Loucy (cell line): ENCODE results near the gene NEDD4.
"Not testable (repeated sequence)": the region's sequence is repeated elsewhere in the genome, so short reads cannot be mapped to it uniquely, and the experiment has no call there.

ENCODE experiments used
- H2AFZ ChIP-seq: fragments of 200-600 bp; sonication (generic); 2 replicates; pipeline ENCODE4 v1.6.0; 2016; ENCODE audit warnings: antibody characterized with exemption, mild to moderate bottlenecking, low read length, moderate library complexity
- H3F3A ChIP-seq: fragments of 200-600 bp; 2 replicates; pipeline ENCODE4 v1.6.0; 2016; ENCODE audit warnings: antibody characterized with exemption, low read depth, mild to moderate bottlenecking
- H3K27me3 ChIP-seq: fragments of 200-600 bp; sonication (generic); 2 replicates; pipeline ENCODE4 v1.6.1; 2014; ENCODE audit warnings: low read length, mild to moderate bottlenecking; ENCODE audit not compliant: insufficient read depth, poor library complexity, severe bottlenecking
- H3K36me3 ChIP-seq: fragments of 200-600 bp; sonication (generic); 2 replicates; pipeline ENCODE4 v1.6.1; 2016; ENCODE audit warnings: low read length; ENCODE audit not compliant: insufficient read depth
- H3K4me1 ChIP-seq: fragments of 200-600 bp; sonication (generic); 2 replicates; pipeline ENCODE4 v1.5.1; 2014; ENCODE audit warnings: low read length, mild to moderate bottlenecking; ENCODE audit not compliant: insufficient read depth, poor library complexity, severe bottlenecking
- H3K4me2 ChIP-seq: fragments of 200-600 bp; sonication (generic); 2 replicates; pipeline ENCODE4 v1.6.0; 2014; ENCODE audit warnings: antibody characterized with exemption, low read length, low read depth, mild to moderate bottlenecking; ENCODE audit not compliant: poor library complexity, severe bottlenecking
- H3K4me3 ChIP-seq: fragments of 200-600 bp; sonication (generic); 2 replicates; pipeline ENCODE4 v1.5.1; 2014; ENCODE audit warnings: low read length, mild to moderate bottlenecking, mixed read lengths; ENCODE audit not compliant: poor library complexity, severe bottlenecking
- H3K79me2 ChIP-seq: fragments of 200-600 bp; sonication (generic); 2 replicates; pipeline ENCODE4 v1.6.1; 2014; ENCODE audit warnings: low read length; ENCODE audit not compliant: insufficient read depth
- H3K9ac ChIP-seq: fragments of 200-600 bp; sonication (generic); 2 replicates; pipeline ENCODE4 v1.6.0; 2014; ENCODE audit warnings: mild to moderate bottlenecking, low read depth, low read length, moderate library complexity; ENCODE audit not compliant: poor library complexity, severe bottlenecking
- H3K9me2 ChIP-seq: fragments of 200-600 bp; sonication (generic); replicated peaks from 2 replicates; pipeline ENCODE4 v1.6.1; 2016; ENCODE audit warnings: low read depth, low read length, mixed read lengths
- H3K9me3 ChIP-seq: fragments of 200-600 bp; sonication (generic); 2 replicates; pipeline ENCODE4 v1.6.1; 2014; ENCODE audit warnings: mild to moderate bottlenecking, antibody characterized with exemption, low read length, low read depth; ENCODE audit not compliant: insufficient read depth
- H4K20me1 ChIP-seq: fragments of 200-600 bp; sonication (generic); 2 replicates; pipeline ENCODE4 v1.6.0; 2014; ENCODE audit warnings: antibody characterized with exemption, low read length, mild to moderate bottlenecking; ENCODE audit not compliant: insufficient read depth, poor library complexity, severe bottlenecking
- EZH2phosphoT487 ChIP-seq: fragments of 200-600 bp; IDR thresholded peaks from 2 replicates; pipeline ENCODE4 v1.6.1; 2018; ENCODE audit warnings: antibody characterized with exemption, mild to moderate bottlenecking, moderate library complexity, borderline replicate concordance
- TF ChIP-seq, protein P1 (sequence below): fragments of 200-600 bp; sonication (generic); conservative IDR thresholded peaks from 2 replicates; pipeline ENCODE4 v1.5.1; 2014; ENCODE audit warnings: mild to moderate bottlenecking, antibody characterized with exemption, low read length

NEDD4 gene

DNA sequence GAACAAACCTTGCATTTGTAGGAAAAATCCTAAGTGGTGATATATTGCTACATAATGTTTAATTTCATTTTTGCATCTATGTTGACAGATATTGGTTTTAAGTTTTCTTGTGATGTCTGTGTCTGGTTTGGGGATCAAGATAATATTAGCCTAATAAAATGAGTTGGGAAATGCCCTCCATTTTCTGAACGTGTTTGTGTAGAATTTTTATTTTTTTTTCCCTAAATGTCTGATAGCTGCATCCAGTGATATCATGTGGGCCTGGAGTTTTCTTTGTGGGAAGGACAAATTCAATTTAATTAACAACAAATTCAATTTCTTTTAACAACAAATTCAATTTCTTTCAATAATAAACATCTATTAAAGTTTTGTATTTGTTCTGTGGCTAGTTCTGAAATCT, 35.1 kb downstream of the NEDD4 start:
- Histone ChIP-seq H3K9me2 (no peaks in the 10 kb centered on the region), H3K79me2 (no peaks in the 10 kb centered on the region), H3K27me3 (no peaks in the 10 kb centered on the region), H3K36me3 (no peaks in the 10 kb centered on the region), H2AFZ (no peak overlapping the region), H3K4me1 (peaks cover 8% of the 10 kb centered on the region), H4K20me1 (no peaks in the 10 kb centered on the region), H3K9ac (no peak overlapping the region), H3K4me2 (no peak overlapping the region), H3K4me3 (no peak overlapping the region), H3F3A (no peaks in the 10 kb centered on the region), H3K9me3 (no peaks in the 10 kb centered on the region)
- no peak for TF ChIP-seq EZH2phosphoT487
- TF ChIP-seq, protein P1, sequence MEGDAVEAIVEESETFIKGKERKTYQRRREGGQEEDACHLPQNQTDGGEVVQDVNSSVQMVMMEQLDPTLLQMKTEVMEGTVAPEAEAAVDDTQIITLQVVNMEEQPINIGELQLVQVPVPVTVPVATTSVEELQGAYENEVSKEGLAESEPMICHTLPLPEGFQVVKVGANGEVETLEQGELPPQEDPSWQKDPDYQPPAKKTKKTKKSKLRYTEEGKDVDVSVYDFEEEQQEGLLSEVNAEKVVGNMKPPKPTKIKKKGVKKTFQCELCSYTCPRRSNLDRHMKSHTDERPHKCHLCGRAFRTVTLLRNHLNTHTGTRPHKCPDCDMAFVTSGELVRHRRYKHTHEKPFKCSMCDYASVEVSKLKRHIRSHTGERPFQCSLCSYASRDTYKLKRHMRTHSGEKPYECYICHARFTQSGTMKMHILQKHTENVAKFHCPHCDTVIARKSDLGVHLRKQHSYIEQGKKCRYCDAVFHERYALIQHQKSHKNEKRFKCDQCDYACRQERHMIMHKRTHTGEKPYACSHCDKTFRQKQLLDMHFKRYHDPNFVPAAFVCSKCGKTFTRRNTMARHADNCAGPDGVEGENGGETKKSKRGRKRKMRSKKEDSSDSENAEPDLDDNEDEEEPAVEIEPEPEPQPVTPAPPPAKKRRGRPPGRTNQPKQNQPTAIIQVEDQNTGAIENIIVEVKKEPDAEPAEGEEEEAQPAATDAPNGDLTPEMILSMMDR, result no peak

GRCh38 chr15:55954862-55955605, 38.4 kb downstream of the NEDD4 start:
- Histone ChIP-seq H3K9me2 (no peaks in the 10 kb centered on the region), H3K79me2 (no peaks in the 10 kb centered on the region), H3K9ac (no peak overlapping the region), H2AFZ (no peak overlapping the region), H3K4me1 (no peaks in the 10 kb centered on the region), H3K4me3 (no peak overlapping the region), H4K20me1 (no peaks in the 10 kb centered on the region), H3K9me3 (no peaks in the 10 kb centered on the region), H3K27me3 (no peaks in the 10 kb centered on the region), H3F3A (no peaks in the 10 kb centered on the region), H3K4me2 (no peak overlapping the region), H3K36me3 (no peaks in the 10 kb centered on the region)
- TF ChIP-seq, protein P1, result no peak
- no peak for TF ChIP-seq EZH2phosphoT487

DNA sequence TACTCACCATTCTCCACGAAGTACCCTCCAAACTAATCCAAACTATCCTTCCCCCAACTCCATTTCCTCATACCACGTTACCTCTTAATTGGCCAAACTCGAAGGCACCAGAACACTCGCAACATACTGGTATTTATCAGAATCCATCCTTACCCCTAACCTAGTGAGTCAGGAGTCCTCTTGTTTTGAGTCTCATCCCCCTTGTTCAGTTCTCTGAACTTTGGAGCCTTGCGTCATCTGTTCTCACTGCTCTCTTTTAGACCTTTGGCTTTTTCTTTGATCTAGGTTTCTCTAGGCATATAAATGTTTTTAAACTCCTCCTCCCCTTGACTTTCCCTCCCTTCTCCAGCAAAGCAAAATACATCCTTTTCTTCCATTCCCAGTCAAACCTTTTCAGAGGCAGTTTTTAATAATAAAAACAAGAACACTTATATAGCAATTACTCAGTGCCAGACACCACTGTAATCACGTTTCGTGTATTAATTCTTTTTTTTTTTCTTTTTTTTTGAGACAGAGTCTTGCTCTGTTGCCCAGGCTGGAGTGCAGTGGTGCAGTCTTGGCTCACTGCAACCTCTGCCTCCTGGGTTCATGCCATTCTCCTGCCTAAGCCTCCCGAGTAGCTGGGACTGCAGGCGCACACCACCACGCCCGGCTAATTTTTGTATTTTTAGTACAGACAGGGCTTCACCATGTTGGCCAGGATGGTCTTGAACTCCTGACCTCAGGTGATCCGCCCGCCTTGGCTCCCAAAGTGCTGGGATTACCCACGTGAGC, 40.7 kb downstream of the NEDD4 start:
- H4K20me1 ChIP-seq, H3K9ac ChIP-seq: not testable (repeated sequence)

DNA sequence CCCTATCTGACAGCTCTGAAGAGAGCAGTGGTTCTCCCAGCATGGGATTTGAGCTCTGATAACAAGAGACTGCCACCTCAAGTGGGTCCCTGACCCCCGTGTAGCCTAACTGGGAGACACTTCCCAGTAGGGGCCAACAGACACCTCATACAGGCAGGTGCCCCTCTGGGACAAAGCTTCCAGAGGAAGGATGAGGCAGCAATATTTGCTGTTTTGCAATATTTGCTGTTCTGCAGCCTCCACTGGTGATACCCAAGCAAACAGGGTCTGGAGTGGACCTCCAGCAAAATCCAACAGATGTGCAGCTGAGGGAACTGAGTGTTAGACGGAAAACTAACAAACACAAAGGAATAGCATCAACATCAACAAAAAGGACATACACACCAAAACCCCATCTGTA, 48.8 kb downstream of the NEDD4 start:
- H3F3A ChIP-seq, H2AFZ ChIP-seq, H3K9ac ChIP-seq, H3K27me3 ChIP-seq, H3K4me2 ChIP-seq, H3K79me2 ChIP-seq, H3K4me3 ChIP-seq, H3K9me3 ChIP-seq, H3K9me2 ChIP-seq, H4K20me1 ChIP-seq, H3K4me1 ChIP-seq: not testable (repeated sequence)
- peaks cover 16% of the 10 kb centered on the region; the same call in 1 of the 2 replicates for H3K36me3 ChIP-seq

More for the DNA sequence above, 40.7 kb downstream of the NEDD4 start:
- H3K4me3 ChIP-seq, H2AFZ ChIP-seq, H3K9me3 ChIP-seq, H3K79me2 ChIP-seq, H3K4me1 ChIP-seq, H3F3A ChIP-seq, H3K4me2 ChIP-seq, H3K9me2 ChIP-seq, H3K27me3 ChIP-seq, H3K36me3 ChIP-seq: not testable (repeated sequence)
